HepG2 (cell line): ENCODE data around the gene PIP5K1A. TPM values are rescaled to one million over a fixed set of nuclear protein-coding genes. Genes with fewer than 3 reads are reported as not detected.

Source experiments
- ATAC-seq: fragments of 200-7000 bp; cut with Tn5 transposase; 3 replicates; pipeline ENCODE4 v1.9.1; 2020; ENCODE audit warnings: mild to moderate bottlenecking, moderate library complexity
- BruUV-seq: library from RNA; stranded (reverse); fragments of 400-500 nt; replicated peaks from 2 replicates; lab custom pipeline; 2021; lab: Mats Ljungman, UMichigan
- CTCF ChIA-PET: fragments of 300-600 bp; formaldehyde crosslinking; extraction: SDS; loops from one replicate; lab custom pipeline; 2021; ENCODE audit warnings: low total read pairs, inconsistent platforms, low intra/inter-chr PET ratio; lab: Yijun Ruan, JAX
- POLR2A ChIA-PET: fragments of 350-600 bp; sonication (Branson Sonifier 250); formaldehyde crosslinking; loops from one replicate; lab custom pipeline; 2020; ENCODE audit warnings: antibody characterized with exemption, inconsistent platforms; lab: Yijun Ruan, JAX
- DNase-seq: peaks from one replicate; pipeline ENCODE4 v3.0.0-alpha.2; 2015; ENCODE audit warnings: low spot score
- FAIRE-seq: peaks from 3 replicates; lab custom pipeline; 2011; peaks lifted over from hg19 to GRCh38; lab: Jason Lieb, UNC
- H2AFZ ChIP-seq: one replicate; pipeline ENCODE4 v1.6.1; 2011; ENCODE audit warnings: low read length, inconsistent platforms
- H3K27ac ChIP-seq: fragments of 300-600 bp; 3 replicates; pipeline ENCODE4 v1.8.0; 2011; ENCODE audit warnings: mixed run types, mild to moderate bottlenecking, mixed read lengths, low read length, inconsistent platforms; ENCODE audit not compliant: insufficient read depth; ENCODE audit errors: extremely low read length
- H3K27me3 ChIP-seq, 2 experiments: fragments of 200-600 bp in 1 of 2; 2 replicates in 1 of 2; 3 replicates in 1 of 2; pipeline versions ENCODE4 v1.6.0 to v1.8.0; 2011; ENCODE audit warnings: low read length in 2 of 2, mild to moderate bottlenecking in 2 of 2, moderate library complexity in 2 of 2, inconsistent platforms in 1 of 2; ENCODE audit not compliant: insufficient read depth in 2 of 2, control insufficient read depth in 1 of 2
- H3K36me3 ChIP-seq, 2 experiments: fragments of 200-600 bp in 1 of 2; replicated peaks in 1 of 2; 2 replicates in 1 of 2; 3 replicates in 1 of 2; pipeline versions ENCODE4 v1.5.1 to v1.8.0; 2011; ENCODE audit warnings: low read length in 2 of 2, inconsistent platforms in 1 of 2; ENCODE audit not compliant: insufficient read depth in 2 of 2, control insufficient read depth in 1 of 2
- H3K4me1 ChIP-seq: 2 replicates; pipeline ENCODE4 v1.5.1; 2012; ENCODE audit warnings: low read length, inconsistent platforms; ENCODE audit not compliant: insufficient read depth
- H3K4me2 ChIP-seq: 2 replicates; pipeline ENCODE4 v1.6.0; 2011; ENCODE audit warnings: low read depth, low read length, inconsistent platforms
- H3K4me3 ChIP-seq, 3 experiments: fragments of 200-600 bp in 1 of 3; sonication (generic), shearing (Covaris generic) in 1 of 3; replicated peaks in 1 of 3; 2 replicates each; pipeline ENCODE4 v1.5.1; 2011 to 2016; ENCODE audit warnings: low read length in 3 of 3, inconsistent platforms in 2 of 3, low read depth in 2 of 3, mild to moderate bottlenecking in 2 of 3, control low read depth in 1 of 3, mixed read lengths in 1 of 3; ENCODE audit not compliant: insufficient read depth in 1 of 3
- H3K79me2 ChIP-seq: one replicate; pipeline ENCODE4 v1.6.1; 2011; ENCODE audit warnings: low read length, inconsistent platforms; ENCODE audit not compliant: insufficient read depth
- H3K9ac ChIP-seq: 2 replicates; pipeline ENCODE4 v1.6.0; 2011; ENCODE audit warnings: mild to moderate bottlenecking, low read depth, low read length, inconsistent platforms; ENCODE audit not compliant: insufficient read depth
- H3K9me3 ChIP-seq: 2 replicates; pipeline ENCODE4 v1.5.1; 2012; ENCODE audit warnings: mild to moderate bottlenecking, low read length
- H4K20me1 ChIP-seq: 2 replicates; pipeline ENCODE4 v1.6.0; 2011; ENCODE audit warnings: inconsistent platforms, mild to moderate bottlenecking, low read length, moderate library complexity; ENCODE audit not compliant: insufficient read depth
- ATF1 ChIP-seq: IDR thresholded peaks from 2 replicates; pipeline ENCODE4 v1.6.1; 2016; ENCODE audit warnings: mild to moderate bottlenecking, control low read depth
- CC2D1A ChIP-seq: sonication (generic); formaldehyde crosslinking; IDR thresholded peaks from 2 replicates; pipeline ENCODE4 v1.8.1; 2023; ENCODE audit warnings: mild to moderate bottlenecking, missing genetic modification reagents
- CTCF ChIP-seq: sonication (generic); formaldehyde crosslinking; IDR thresholded peaks from 2 replicates; pipeline ENCODE4 v1.5.0; 2020; ENCODE audit warnings: mild to moderate bottlenecking, missing genetic modification reagents, moderate library complexity
- FOXC1 ChIP-seq: sonication (generic); formaldehyde crosslinking; IDR thresholded peaks from 2 replicates; pipeline ENCODE4 v1.8.0; 2022; ENCODE audit warnings: mild to moderate bottlenecking, missing genetic modification reagents, borderline replicate concordance
- HMGXB3 ChIP-seq: sonication (generic); formaldehyde crosslinking; IDR thresholded peaks from 2 replicates; pipeline ENCODE4 v1.4.0; 2020; ENCODE audit warnings: missing genetic modification reagents, borderline replicate concordance
- HNRNPUL1 ChIP-seq: fragments of 200-400 bp; formaldehyde crosslinking; IDR thresholded peaks from 2 replicates; pipeline ENCODE4 v1.6.1; 2017; ENCODE audit warnings: low read depth, mild to moderate bottlenecking, low read length, moderate library complexity
- IRF9 ChIP-seq: sonication (generic); formaldehyde crosslinking; IDR thresholded peaks from 2 replicates; pipeline ENCODE4 v1.8.0; 2022; ENCODE audit warnings: missing genetic modification reagents, mild to moderate bottlenecking, borderline replicate concordance
- MIXL1 ChIP-seq: IDR thresholded peaks from 2 replicates; pipeline ENCODE4 v1.6.1; 2016
- NR2F2 ChIP-seq: IDR thresholded peaks from 2 replicates; pipeline ENCODE4 v1.6.1; 2012; ENCODE audit warnings: low read depth, inconsistent platforms, borderline replicate concordance
- PATZ1 ChIP-seq: sonication (generic); formaldehyde crosslinking; IDR thresholded peaks from 2 replicates; pipeline ENCODE4 v1.4.0; 2020; ENCODE audit warnings: missing genetic modification reagents
- PCBP2 ChIP-seq: fragments of 200-400 bp; formaldehyde crosslinking; optimal IDR thresholded peaks from 2 replicates; pipeline ENCODE3; 2018; ENCODE audit warnings: low read length, low read depth; ENCODE audit not compliant: poor library complexity, severe bottlenecking
- SMC3 ChIP-seq: IDR thresholded peaks from 2 replicates; pipeline ENCODE4 v1.6.1; 2011; ENCODE audit warnings: low read length, improper control_type of control experiment
- ZNF597 ChIP-seq: sonication (generic); formaldehyde crosslinking; IDR thresholded peaks from 2 replicates; pipeline ENCODE4 v1.5.0; 2020; ENCODE audit warnings: missing genetic modification reagents
- WGBS: methylation state at CpG from one replicate; pipeline ENCODE4 v1.1.6; 2017; ENCODE audit warnings: low lambda C conversion rate; 5-methylcytosine and 5-hydroxymethylcytosine counted together
- in situ Hi-C: cut with HindIII; loops from 2 replicates; pipeline ENCODE4 v1.10.0; 2017; ENCODE audit warnings: low pct_unique_long_range_greater_than_20kb; ENCODE audit not compliant: extremely low pct_ligation_motif_present
- intact Hi-C: fragments of 100-400 bp; cut with micrococcal nuclease; formaldehyde crosslinking; loops from one replicate; pipeline ENCODE4 v1.10.0; 2022; ENCODE audit not compliant: unreplicated experiment
- polyA plus RNA-seq, 8 experiments: library from polyadenylated mRNA; depleted of rRNA in 3 of 8; stranded (reverse) in 7 of 8; unstranded in 1 of 8; fragments of >200 nt; fragmentation: Illumina TruSeq in 4 of 8; extraction: Trizol in 4 of 8; gene quantifications; 2 replicates each; pipeline versions ENCODE4 v1.2.1 to v1.2.3, GENCODE V29; 2011 to 2016; ENCODE audit warnings: low read depth in 4 of 8, missing spikeins in 1 of 8, mixed read lengths in 1 of 8; ENCODE audit not compliant: insufficient read depth in 1 of 8
- total RNA-seq, 5 experiments: library from RNA; depleted of rRNA; stranded (reverse); fragments of >200 nt; fragmentation: Illumina TruSeq; extraction: Trizol; gene quantifications; 2 replicates each; pipeline ENCODE4 v1.2.3, GENCODE V29; 2016; ENCODE audit warnings: low read depth in 1 of 5

PIP5K1A gene
- total and polyA plus RNA-seq, 2 of the 13 experiments (the other 11 are each of a cell fraction or from before 2014, with no cell fraction given), result 45.3 to 65.1 TPM

- peaks cover 9 to 41% of the 10 kb centered on the region in 2 experiments for H3K36me3 ChIP-seq
- H3K9me3 ChIP-seq, result no peaks in the 10 kb centered on the region
- FAIRE-seq (peak; percentile 63), ATAC-seq (peak; percentile 90), DNase-seq (no peak)
- no peaks in the 10 kb centered on the region for H3K79me2 ChIP-seq
- ChIA-PET CTCF (no interaction called here), POLR2A (no interaction called here)
- intact Hi-C loops (no loop called here), in situ Hi-C loops (no loop called here)
- H4K20me1 ChIP-seq, result no peaks in the 10 kb centered on the region
- no peak within 1 kb of the TSS for H2AFZ ChIP-seq
- no peak within 1 kb of the TSS for H3K4me3 ChIP-seq
- H3K4me1 ChIP-seq, result no peaks in the 10 kb centered on the region
- BruUV-seq, result no TSS peak
- WGBS, result 68% methylated on average over 4 of the region's 4 CpGs
- no peaks in the 10 kb centered on the region for H3K27me3 ChIP-seq
- TF ChIP-seq CTCF (CRISPR knock-in tag) (peak; percentile 51), MIXL1 (CRISPR knock-in tag) (no peak), ZNF597 (CRISPR knock-in tag) (no peak), HNRNPUL1 (no peak), ATF1 (CRISPR knock-in tag) (no peak), HMGXB3 (CRISPR knock-in tag) (no peak), FOXC1 (no peak), IRF9 (CRISPR knock-in tag) (no peak), SMC3 (0 out of 2 replicates have a peak, but pooled peaks have one; percentile 10), CC2D1A (CRISPR knock-in tag) (no peak), PATZ1 (CRISPR knock-in tag) (peak; percentile 77), PCBP2 (no peak), NR2F2 (no peak)
- no peak within 1 kb of the TSS for H3K4me2 ChIP-seq
- H3K27ac ChIP-seq, result no peak within 1 kb of the TSS
- no peak within 1 kb of the TSS for H3K9ac ChIP-seq
These were observed 22.5 kb upstream of the PIP5K1A start, which contains the start of gene TMOD4 for GRCh38 chr1:151175863-151176262. Gene TMOD4, minus strand, starts transcription at chr1:151175981. Its CDS starts 1,106 bp downstream, at chr1:151174875.
